Fibroblast of lung (primary cell): Measurements from ENCODE around the gene UQCRFS1. TPM values are rescaled to one million over a fixed set of nuclear protein-coding genes. Genes with fewer than 3 reads are reported as not detected.

Source experiments
- DNase-seq, 2 donors: peaks; one replicate each; pipeline versions ENCODE4 v3.0.0 to v3.0.0-alpha.2; 2010; ENCODE audit warnings: low read depth in 2 of 2
- H2AFZ ChIP-seq: 2 replicates; pipeline ENCODE4 v1.5.1; 2012; ENCODE audit warnings: low read length, control low read depth, inconsistent platforms
- H3K27ac ChIP-seq: 2 replicates; pipeline ENCODE4 v1.5.1; 2011; ENCODE audit warnings: low read length, control low read depth; ENCODE audit not compliant: insufficient read depth
- H3K27me3 ChIP-seq: 2 replicates; pipeline ENCODE4 v1.5.1; 2011; ENCODE audit warnings: mild to moderate bottlenecking, low read length; ENCODE audit not compliant: control insufficient read depth, insufficient read depth
- H3K36me3 ChIP-seq: 2 replicates; pipeline ENCODE4 v1.5.1; 2011; ENCODE audit warnings: low read length; ENCODE audit not compliant: control insufficient read depth, insufficient read depth
- H3K4me1 ChIP-seq: 2 replicates; pipeline ENCODE4 v1.5.1; 2011; ENCODE audit warnings: low read length; ENCODE audit not compliant: control insufficient read depth, insufficient read depth; ENCODE audit errors: extremely low read depth
- H3K4me2 ChIP-seq: 2 replicates; pipeline ENCODE4 v1.5.1; 2011; ENCODE audit warnings: low read length, control low read depth; ENCODE audit not compliant: insufficient read depth; ENCODE audit errors: extremely low read depth
- H3K4me3 ChIP-seq, 4 experiments: fragments of 200-600 bp in 1 of 4; sonication (generic) in 1 of 4; replicated peaks in 1 of 4; 2 replicates each; pipeline ENCODE4 v1.5.1; 2011 to 2016; ENCODE audit warnings: low read length in 4 of 4, low read depth in 3 of 4, mild to moderate bottlenecking in 3 of 4, control low read depth in 2 of 4, inconsistent platforms in 1 of 4, mixed read lengths in 1 of 4; ENCODE audit not compliant: insufficient read depth in 1 of 4; ENCODE audit errors: control extremely low read depth in 1 of 4
- H3K79me2 ChIP-seq: 2 replicates; pipeline ENCODE4 v1.5.1; 2012; ENCODE audit warnings: mild to moderate bottlenecking, low read length, inconsistent platforms; ENCODE audit not compliant: control insufficient read depth, insufficient read depth
- H3K9ac ChIP-seq: 2 replicates; pipeline ENCODE4 v1.5.1; 2011; ENCODE audit warnings: mild to moderate bottlenecking, low read length, control low read depth; ENCODE audit not compliant: insufficient read depth
- H3K9me3 ChIP-seq: 2 replicates; pipeline ENCODE4 v1.5.1; 2012; ENCODE audit warnings: low read depth, low read length; ENCODE audit not compliant: control insufficient read depth, insufficient read depth
- H4K20me1 ChIP-seq: 2 replicates; pipeline ENCODE4 v1.5.1; 2011; ENCODE audit warnings: low read length; ENCODE audit not compliant: control insufficient read depth, insufficient read depth; ENCODE audit errors: extremely low read depth
- CTCF ChIP-seq, 2 donors: IDR thresholded peaks in 1 of 2; conservative IDR thresholded peaks in 1 of 2; 1 replicate in 1 of 2; 2 replicates in 1 of 2; pipeline ENCODE4 v1.5.1; 2011 to 2012; ENCODE audit warnings: low read length in 2 of 2, control low read depth in 1 of 2, inconsistent platforms in 1 of 2, low read depth in 1 of 2, mild to moderate bottlenecking in 1 of 2
- EZH2 ChIP-seq: IDR thresholded peaks from 2 replicates; pipeline ENCODE4 v1.5.1; 2012; ENCODE audit warnings: low read length, control low read depth, mild to moderate bottlenecking; ENCODE audit errors: missing control alignments
- polyA plus RNA-seq, 2 donors: library from polyadenylated mRNA; depleted of rRNA in 1 of 2; stranded (reverse) in 1 of 2; unstranded in 1 of 2; fragments of >200 nt; gene quantifications; 2 replicates each; pipeline ENCODE4 v1.2.1, GENCODE V29; 2011 to 2012; ENCODE audit warnings: missing spikeins in 1 of 2
- total RNA-seq: library from RNA; depleted of rRNA; stranded (reverse); fragments of >200 nt; gene quantifications from 2 replicates; pipeline ENCODE4 v1.2.1, GENCODE V29; 2014

Gene UQCRFS1
- total and polyA plus RNA-seq, 2 donors (not counting 1 experiment from before 2014, with no cell fraction given): 34.0 to 42.7 TPM

DNA sequence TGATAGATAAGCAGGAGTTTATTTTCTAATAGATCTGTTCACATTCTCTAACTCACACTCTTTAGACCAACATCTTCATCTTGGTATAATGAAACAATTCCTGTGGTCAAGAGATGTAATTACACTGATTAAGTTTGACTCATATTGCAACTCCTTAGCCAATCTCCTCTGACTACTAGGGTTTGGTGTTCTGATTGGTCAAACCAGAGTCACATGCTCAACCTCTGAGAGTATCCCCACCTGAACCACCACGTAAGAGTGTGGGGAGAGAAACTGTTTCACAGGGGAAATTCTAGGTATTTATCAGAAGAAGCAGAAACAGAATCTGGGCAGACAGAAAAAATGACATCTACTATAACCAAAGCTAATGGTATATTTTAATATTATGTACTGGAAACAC lies 42.4 kb downstream of the UQCRFS1 start:
- Histone ChIP-seq H3K4me1 (no peaks in the 10 kb centered on the region), H3K36me3 (no peaks in the 10 kb centered on the region), H3K4me3 (no peak overlapping the region), H3K27ac (no peak overlapping the region), H4K20me1 (no peaks in the 10 kb centered on the region), H3K9me3 (no peaks in the 10 kb centered on the region), H3K4me2 (no peak overlapping the region), H3K79me2 (no peaks in the 10 kb centered on the region), H3K9ac (no peak overlapping the region), H2AFZ (no peak overlapping the region), H3K27me3 (no peaks in the 10 kb centered on the region)
- TF ChIP-seq CTCF (conservative IDR thresholded peaks at IDR 0.05 in 1 of 2, IDR thresholded peaks at IDR 0.05 in 1 of 2; ENCODE audit: low read depth in 1 of 2, low read length in 2 of 2) (no peak), EZH2 (no peak)
- DNase-seq: no peak

- no peak for TF ChIP-seq CTCF (conservative IDR thresholded peaks at IDR 0.05 in 1 of 2, IDR thresholded peaks at IDR 0.05 in 1 of 2; ENCODE audit: low read depth in 1 of 2, low read length in 2 of 2)
- TF ChIP-seq EZH2: no peak
- H3K9ac ChIP-seq: no peak overlapping the region
- H3K9me3 ChIP-seq: no peaks in the 10 kb centered on the region
- no peaks in the 10 kb centered on the region for H3K36me3 ChIP-seq
- no peak overlapping the region for H2AFZ ChIP-seq
- H4K20me1 ChIP-seq: no peaks in the 10 kb centered on the region
- H3K4me1 ChIP-seq: no peaks in the 10 kb centered on the region
- H3K4me3 ChIP-seq: no peak overlapping the region
- no peaks in the 10 kb centered on the region for H3K79me2 ChIP-seq
- H3K4me2 ChIP-seq: no peak overlapping the region
- no peak for DNase-seq
- no peak overlapping the region for H3K27ac ChIP-seq
- H3K27me3 ChIP-seq: no peaks in the 10 kb centered on the region
Observed at GRCh38 chr19:29162694-29163093, 50.3 kb downstream of the UQCRFS1 start.

- Histone ChIP-seq H2AFZ (no peak overlapping the region), H3K36me3 (no peaks in the 10 kb centered on the region), H3K4me3 (no peak overlapping the region), H3K27me3 (no peaks in the 10 kb centered on the region), H3K4me2 (no peak overlapping the region), H3K9ac (no peak overlapping the region), H3K27ac (no peak overlapping the region), H3K79me2 (no peaks in the 10 kb centered on the region), H3K9me3 (no peaks in the 10 kb centered on the region), H3K4me1 (no peaks in the 10 kb centered on the region), H4K20me1 (no peaks in the 10 kb centered on the region)
- no peak for DNase-seq
- TF ChIP-seq CTCF (conservative IDR thresholded peaks at IDR 0.05 in 1 of 2, IDR thresholded peaks at IDR 0.05 in 1 of 2; ENCODE audit: low read depth in 1 of 2, low read length in 2 of 2) (no peak), EZH2 (no peak)
Observed at GRCh38 chr19:29155683-29156082, 57.3 kb downstream of the UQCRFS1 start.
